ENCODE results near the gene BACE1. TPM values are rescaled to one million over a fixed set of nuclear protein-coding genes. Genes with fewer than 3 reads are reported as not detected.

BACE1 gene
- 4.2 and 5.4 TPM in 2 replicates for total RNA-seq

GRCh38 chr11:117316197-117316961, at the start of gene BACE1:
TSS of gene BACE1 (minus strand) at chr11:117316256. CDS start at chr11:117315795, 461 bp downstream.
- FAIRE-seq, result no peak
- H3K27me3 ChIP-seq (ENCODE audit: control insufficient read depth, insufficient read depth, low read length), result no peaks in the 10 kb centered on the region
- peak; percentile 63 for DNase-seq (ENCODE audit: low read depth)
- H3K4me3 ChIP-seq (ENCODE audit: low read depth, low read length), result peak within 1 kb of the TSS; percentile 63
- TF ChIP-seq, protein P1, sequence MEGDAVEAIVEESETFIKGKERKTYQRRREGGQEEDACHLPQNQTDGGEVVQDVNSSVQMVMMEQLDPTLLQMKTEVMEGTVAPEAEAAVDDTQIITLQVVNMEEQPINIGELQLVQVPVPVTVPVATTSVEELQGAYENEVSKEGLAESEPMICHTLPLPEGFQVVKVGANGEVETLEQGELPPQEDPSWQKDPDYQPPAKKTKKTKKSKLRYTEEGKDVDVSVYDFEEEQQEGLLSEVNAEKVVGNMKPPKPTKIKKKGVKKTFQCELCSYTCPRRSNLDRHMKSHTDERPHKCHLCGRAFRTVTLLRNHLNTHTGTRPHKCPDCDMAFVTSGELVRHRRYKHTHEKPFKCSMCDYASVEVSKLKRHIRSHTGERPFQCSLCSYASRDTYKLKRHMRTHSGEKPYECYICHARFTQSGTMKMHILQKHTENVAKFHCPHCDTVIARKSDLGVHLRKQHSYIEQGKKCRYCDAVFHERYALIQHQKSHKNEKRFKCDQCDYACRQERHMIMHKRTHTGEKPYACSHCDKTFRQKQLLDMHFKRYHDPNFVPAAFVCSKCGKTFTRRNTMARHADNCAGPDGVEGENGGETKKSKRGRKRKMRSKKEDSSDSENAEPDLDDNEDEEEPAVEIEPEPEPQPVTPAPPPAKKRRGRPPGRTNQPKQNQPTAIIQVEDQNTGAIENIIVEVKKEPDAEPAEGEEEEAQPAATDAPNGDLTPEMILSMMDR (IDR thresholded peaks at IDR 0.05; ENCODE audit: insufficient read depth, low read length, severe bottlenecking), result no peak
- H3K36me3 ChIP-seq (ENCODE audit: control insufficient read depth, insufficient read depth, low read length), result no peaks in the 10 kb centered on the region

DNA sequence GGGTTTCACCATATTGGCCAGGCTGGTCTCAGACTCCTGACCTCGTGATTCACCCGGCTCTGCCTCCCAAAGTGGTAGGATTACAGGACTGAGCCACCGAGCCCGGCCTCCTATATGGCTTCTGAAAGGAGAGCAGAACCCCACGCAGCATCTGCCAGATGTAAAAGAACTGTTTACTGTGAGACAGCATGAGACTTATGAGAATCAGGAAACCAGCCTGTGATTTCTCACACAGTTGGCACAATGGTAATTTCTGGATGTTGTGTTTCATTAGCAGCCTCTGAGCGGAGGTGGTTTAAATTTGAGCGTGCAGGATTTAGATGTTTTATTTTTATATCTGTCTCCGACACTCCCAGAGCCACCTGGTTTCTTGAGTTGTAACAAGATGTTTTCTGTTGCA, 45.4 kb upstream of the BACE1 start:
- TF ChIP-seq, protein P1 (IDR thresholded peaks at IDR 0.05; ENCODE audit: insufficient read depth, low read length, severe bottlenecking), result no peak
- no peak overlapping the region for H3K4me3 ChIP-seq (ENCODE audit: low read depth, low read length)
- DNase-seq (ENCODE audit: low read depth) (no peak), FAIRE-seq (no peak)
- peaks cover 14% of the 10 kb centered on the region for H3K36me3 ChIP-seq (ENCODE audit: control insufficient read depth, insufficient read depth, low read length)
- H3K27me3 ChIP-seq (ENCODE audit: control insufficient read depth, insufficient read depth, low read length), result no peaks in the 10 kb centered on the region

- peak; percentile 32 for FAIRE-seq
- H3K27me3 ChIP-seq (ENCODE audit: control insufficient read depth, insufficient read depth, low read length), result no peaks in the 10 kb centered on the region
- peaks cover 13% of the 10 kb centered on the region for H3K36me3 ChIP-seq (ENCODE audit: control insufficient read depth, insufficient read depth, low read length)
- TF ChIP-seq, protein P1 (IDR thresholded peaks at IDR 0.05; ENCODE audit: insufficient read depth, low read length, severe bottlenecking), result no peak
- no peak for DNase-seq (ENCODE audit: low read depth)
- H3K4me3 ChIP-seq (ENCODE audit: low read depth, low read length), result no peak overlapping the region
These were observed 40.3 kb upstream of the BACE1 start for GRCh38 chr11:117356126-117356890.

GRCh38 chr11:117354550-117354949, 38.5 kb upstream of the BACE1 start:
- FAIRE-seq, result no peak
- Histone ChIP-seq H3K27me3 (ENCODE audit: control insufficient read depth, insufficient read depth, low read length) (no peaks in the 10 kb centered on the region), H3K4me3 (ENCODE audit: low read depth, low read length) (no peak overlapping the region), H3K36me3 (ENCODE audit: control insufficient read depth, insufficient read depth, low read length) (peaks cover 13% of the 10 kb centered on the region)
- no peak for DNase-seq (ENCODE audit: low read depth)
- TF ChIP-seq, protein P1 (IDR thresholded peaks at IDR 0.05; ENCODE audit: insufficient read depth, low read length, severe bottlenecking), result no peak

- FAIRE-seq (no peak), DNase-seq (ENCODE audit: low read depth) (peak; percentile 46)
- no peak overlapping the region for H3K4me3 ChIP-seq (ENCODE audit: low read depth, low read length)
- TF ChIP-seq, protein P1 (IDR thresholded peaks at IDR 0.05; ENCODE audit: insufficient read depth, low read length, severe bottlenecking), result no peak
- H3K27me3 ChIP-seq (ENCODE audit: control insufficient read depth, insufficient read depth, low read length), result no peaks in the 10 kb centered on the region
- peaks cover 3% of the 10 kb centered on the region for H3K36me3 ChIP-seq (ENCODE audit: control insufficient read depth, insufficient read depth, low read length)
These were observed 29.0 kb upstream of the BACE1 start for GRCh38 chr11:117345039-117345438.
